GM23248 (cell line): ENCODE measurements around the gene PLA2G2F. TPM values are rescaled to one million over a fixed set of nuclear protein-coding genes. Genes with fewer than 3 reads are reported as not detected.
A peak's percentile ranks its signal among the peaks of the same experiment; 100 is the strongest.

Experiments
- DNase-seq: peaks from one replicate; pipeline ENCODE4 v3.0.0-alpha.2; 2015
- H2AFZ ChIP-seq: fragments of 200-600 bp; sonication (generic); 2 replicates; pipeline ENCODE4 v1.6.1; 2016; ENCODE audit warnings: antibody characterized with exemption
- H3F3A ChIP-seq: fragments of 200-600 bp; sonication (generic); 2 replicates; pipeline ENCODE4 v1.6.1; 2016; ENCODE audit warnings: mild to moderate bottlenecking, antibody characterized with exemption, mixed run types; ENCODE audit not compliant: insufficient read depth
- H3K27ac ChIP-seq: fragments of 200-600 bp; sonication (generic); 2 replicates; pipeline ENCODE4 v1.5.1; 2016; ENCODE audit warnings: mild to moderate bottlenecking
- H3K27me3 ChIP-seq: fragments of 200-600 bp; sonication (generic); replicated peaks from 2 replicates; pipeline ENCODE4 v1.6.1; 2016; ENCODE audit warnings: mild to moderate bottlenecking; ENCODE audit not compliant: insufficient read depth
- H3K36me3 ChIP-seq: fragments of 200-600 bp; sonication (generic); 2 replicates; pipeline ENCODE4 v1.6.1; 2016; ENCODE audit warnings: low read depth, mild to moderate bottlenecking
- H3K4me1 ChIP-seq: fragments of 200-600 bp; sonication (generic); 2 replicates; pipeline ENCODE4 v1.6.1; 2016; ENCODE audit warnings: mild to moderate bottlenecking; ENCODE audit not compliant: insufficient read depth
- H3K4me2 ChIP-seq: fragments of 200-600 bp; sonication (generic); one replicate; pipeline ENCODE4 v1.6.1; 2016; ENCODE audit warnings: mild to moderate bottlenecking; ENCODE audit not compliant: unreplicated experiment
- H3K4me3 ChIP-seq: fragments of 200-600 bp; sonication (generic); 2 replicates; pipeline ENCODE4 v1.5.1; 2016; ENCODE audit warnings: mild to moderate bottlenecking
- H3K79me2 ChIP-seq: fragments of 200-600 bp; sonication (generic); 2 replicates; pipeline ENCODE4 v1.6.1; 2016; ENCODE audit warnings: mild to moderate bottlenecking; ENCODE audit not compliant: insufficient read depth
- H3K9ac ChIP-seq: fragments of 200-600 bp; sonication (generic); 2 replicates; pipeline ENCODE4 v1.6.1; 2016; ENCODE audit warnings: mild to moderate bottlenecking
- H3K9me2 ChIP-seq: fragments of 200-600 bp; sonication (generic); 2 replicates; pipeline ENCODE4 v1.6.1; 2016; ENCODE audit warnings: mixed run types, mild to moderate bottlenecking, moderate library complexity; ENCODE audit not compliant: insufficient read depth
- H3K9me3 ChIP-seq: fragments of 200-600 bp; sonication (generic); one replicate; pipeline ENCODE4 v1.6.1; 2017; ENCODE audit warnings: low read depth
- H4K20me1 ChIP-seq: fragments of 200-600 bp; sonication (generic); 2 replicates; pipeline ENCODE4 v1.6.0; 2016; ENCODE audit not compliant: insufficient read depth
- EZH2 ChIP-seq: fragments of 200-600 bp; sonication (generic); IDR thresholded peaks from 2 replicates; pipeline ENCODE4 v1.6.1; 2018; ENCODE audit warnings: antibody characterized with exemption, mild to moderate bottlenecking; ENCODE audit not compliant: insufficient read depth, poor library complexity, severe bottlenecking
- EZH2phosphoT487 ChIP-seq: fragments of 200-600 bp; sonication (generic); IDR thresholded peaks from 2 replicates; pipeline ENCODE4 v1.6.1; 2018; ENCODE audit warnings: antibody characterized with exemption, moderate library complexity, mild to moderate bottlenecking, low read depth; ENCODE audit not compliant: insufficient read depth
- WGBS, 2 experiments: methylation state at CpG; one replicate each; pipeline ENCODE4 v1.1.6; 2015 to 2017; ENCODE audit warnings: low lambda C conversion rate in 2 of 2, low coverage in 1 of 2; ENCODE audit errors: missing lambda C conversion rate in 2 of 2; 5-methylcytosine and 5-hydroxymethylcytosine counted together
- in situ Hi-C: fragments of 300-500 bp; cut with MboI; formaldehyde crosslinking; loops from 2 replicates; pipeline ENCODE4 v1.15.0; 2020
- polyA plus RNA-seq: library from polyadenylated mRNA; unstranded; fragments of >200 nt; fragmentation: Nextera tagmentation; extraction: Ambion mirVana; gene quantifications from 2 replicates; pipeline ENCODE4 v1.2.1, GENCODE V29; 2016
- total RNA-seq: library from RNA; depleted of rRNA; stranded (reverse); fragments of >200 nt; shearing (Covaris generic); gene quantifications from 2 replicates; pipeline ENCODE4 v1.2.3, GENCODE V29; 2014

Gene PLA2G2F
- total and polyA plus RNA-seq, 2 experiments from 2014 or later: not detected

DNA sequence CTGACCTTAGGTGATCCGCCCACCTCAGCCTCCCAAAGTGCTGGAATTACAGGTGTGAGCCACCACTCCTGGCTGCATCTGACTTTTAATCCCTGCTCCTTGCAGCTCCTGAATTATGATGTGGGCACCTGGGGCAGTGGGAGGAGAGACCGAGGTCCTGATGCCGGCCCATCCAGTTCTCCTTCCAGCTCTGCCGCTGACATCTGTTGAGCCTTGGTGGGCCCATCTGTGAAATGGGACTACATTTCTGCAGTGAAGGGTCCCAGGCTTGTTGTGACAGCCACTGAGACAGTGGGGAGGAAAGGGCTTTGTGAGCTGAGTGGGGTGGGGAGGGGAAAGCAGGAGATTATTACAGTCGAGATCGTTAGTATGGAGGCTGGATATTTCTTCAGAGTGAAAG is 11.8 kb downstream of the PLA2G2F start:
- Histone ChIP-seq H3K9me3 (no peaks in the 10 kb centered on the region), H3K4me2 (no peak overlapping the region), H3F3A (no peaks in the 10 kb centered on the region), H3K9me2 (no peaks in the 10 kb centered on the region), H4K20me1 (no peaks in the 10 kb centered on the region), H3K27me3 (no peaks in the 10 kb centered on the region), H3K4me1 (peaks cover 10% of the 10 kb centered on the region), H3K27ac (no peak overlapping the region), H3K4me3 (no peak overlapping the region), H3K79me2 (no peaks in the 10 kb centered on the region), H3K9ac (no peak overlapping the region), H2AFZ (no peak overlapping the region), H3K36me3 (no peaks in the 10 kb centered on the region)
- in situ Hi-C loops: no loop called here
- WGBS, 2 experiments: 90 to 97% methylated on average over 6 of the region's 6 CpGs
- TF ChIP-seq EZH2phosphoT487 (no peak), EZH2 (no peak)
- DNase-seq: no peak

DNA sequence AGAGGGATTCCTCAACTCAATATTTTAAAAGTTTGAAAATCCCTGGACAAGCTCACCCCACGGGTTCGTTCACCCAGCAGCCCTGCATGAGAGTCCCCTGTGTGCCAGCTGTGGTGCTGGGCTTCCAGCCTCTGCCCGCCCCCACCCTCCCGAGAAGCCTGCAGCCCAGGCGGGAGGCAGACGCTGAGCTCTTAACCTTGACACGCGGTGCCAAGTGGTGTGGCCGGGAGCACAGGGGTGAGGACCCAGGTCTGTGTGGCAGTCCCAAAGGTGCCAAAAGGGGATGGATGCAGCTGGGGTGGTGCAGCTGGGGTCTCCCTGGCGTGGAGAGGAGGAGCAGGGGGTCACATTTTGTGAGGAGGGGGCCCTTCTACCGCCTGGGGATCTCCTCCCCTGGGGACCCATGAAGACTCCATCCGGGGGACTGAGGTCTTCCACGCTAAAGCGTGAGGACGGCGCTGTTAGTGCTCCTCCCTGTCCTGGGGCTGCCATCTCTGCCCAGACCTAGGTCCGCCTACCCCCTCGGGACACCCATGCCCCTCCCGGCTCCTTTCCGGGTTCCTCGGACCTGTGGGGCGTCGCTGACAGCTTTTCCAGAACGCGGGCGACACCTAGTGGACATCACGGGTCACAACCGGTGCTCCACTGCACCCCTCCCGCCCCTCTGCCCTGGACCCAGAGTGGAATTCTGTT is 12.9 kb downstream of the PLA2G2F start:
- WGBS, 2 experiments: 6 to 9% methylated on average over 22 to 29 of the region's 29 CpGs
- Histone ChIP-seq H3K9me2 (no peaks in the 10 kb centered on the region), H3F3A (no peaks in the 10 kb centered on the region), H3K4me1 (peaks cover 10% of the 10 kb centered on the region), H2AFZ (peak overlapping the region; percentile 89), H3K79me2 (no peaks in the 10 kb centered on the region), H3K27me3 (no peaks in the 10 kb centered on the region), H3K27ac (no peak overlapping the region), H3K4me3 (peak overlapping the region; percentile 65), H3K9me3 (no peaks in the 10 kb centered on the region), H3K9ac (peak overlapping the region; percentile 68), H4K20me1 (no peaks in the 10 kb centered on the region), H3K36me3 (no peaks in the 10 kb centered on the region), H3K4me2 (peak overlapping the region; percentile 59)
- DNase-seq: peak; percentile 90
- in situ Hi-C loops: no loop called here
- no peak for TF ChIP-seq EZH2phosphoT487
- no peak for TF ChIP-seq EZH2

DNA sequence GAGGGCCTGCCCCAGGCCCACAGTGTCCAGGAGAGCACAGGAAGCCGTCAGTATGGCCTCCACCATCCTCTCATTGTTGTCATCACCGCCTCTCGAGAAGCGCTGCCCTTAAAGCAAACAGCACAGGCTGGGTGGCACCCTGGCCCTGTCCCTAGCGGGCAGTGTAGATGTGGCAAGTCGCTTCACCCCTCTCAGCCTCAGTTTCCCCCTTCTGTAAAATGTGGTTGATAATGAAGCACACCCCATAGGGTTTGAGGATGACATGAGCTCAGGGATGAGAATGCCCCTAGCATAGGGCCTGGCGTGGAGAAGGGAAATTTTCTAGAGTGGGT is 13.4 kb downstream of the PLA2G2F start:
- Histone ChIP-seq H3K79me2 (no peaks in the 10 kb centered on the region), H3K4me2 (peak overlapping the region; percentile 34), H3K9ac (peak overlapping the region; percentile 68)

DNA sequence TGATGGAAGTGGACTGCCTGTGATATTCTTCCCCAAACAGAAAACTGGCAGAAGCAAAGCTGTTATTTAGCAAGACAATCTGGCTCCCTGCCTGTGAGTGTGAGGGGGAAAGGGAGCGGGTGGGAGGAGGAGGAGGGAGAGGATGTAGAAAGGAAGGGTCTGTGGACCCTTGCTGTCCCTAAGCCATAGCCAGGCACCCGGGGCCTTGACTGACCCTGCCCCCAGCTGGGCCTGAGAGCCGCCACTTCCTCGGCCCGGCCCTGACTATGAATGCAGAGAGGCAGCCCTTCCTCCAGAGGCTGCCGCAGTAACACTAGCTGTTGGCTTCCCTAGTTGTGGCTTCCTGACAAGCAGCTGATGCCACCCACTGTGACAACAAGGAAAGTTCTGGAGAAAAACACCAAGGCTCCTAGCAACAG is 13.9 kb downstream of the PLA2G2F start:
- peak overlapping the region; percentile 34 for H3K4me2 ChIP-seq
- no peaks in the 10 kb centered on the region for H3F3A ChIP-seq
- in situ Hi-C loops: no loop called here
- H3K4me3 ChIP-seq: no peak overlapping the region
- H3K4me1 ChIP-seq: peaks cover 10% of the 10 kb centered on the region
- H3K27me3 ChIP-seq: no peaks in the 10 kb centered on the region
- WGBS, 2 experiments: 14 to 23% methylated on average over 6 of the region's 6 CpGs
- H3K27ac ChIP-seq: peak overlapping the region; percentile 43; the same call in 1 of the 2 replicates
- no peaks in the 10 kb centered on the region for H3K36me3 ChIP-seq
- no peaks in the 10 kb centered on the region for H4K20me1 ChIP-seq
- H3K9me3 ChIP-seq: no peaks in the 10 kb centered on the region
- no peaks in the 10 kb centered on the region for H3K9me2 ChIP-seq
- no peaks in the 10 kb centered on the region for H3K79me2 ChIP-seq
- TF ChIP-seq EZH2 (no peak), EZH2phosphoT487 (no peak)
- peak overlapping the region; percentile 68 for H3K9ac ChIP-seq
- peak overlapping the region; percentile 89 for H2AFZ ChIP-seq
- peak; percentile 72 for DNase-seq

More for the DNA sequence above, 13.4 kb downstream of the PLA2G2F start:
- peak overlapping the region; percentile 89 for H2AFZ ChIP-seq
- no peaks in the 10 kb centered on the region for H3K27me3 ChIP-seq
- 36 to 37% methylated on average over 6 to 7 of the region's 7 CpGs for WGBS, 2 experiments
- no peaks in the 10 kb centered on the region for H3F3A ChIP-seq
- peak overlapping the region; percentile 43; the same call in 1 of the 2 replicates for H3K27ac ChIP-seq
- peaks cover 10% of the 10 kb centered on the region for H3K4me1 ChIP-seq
- TF ChIP-seq EZH2phosphoT487: no peak
- TF ChIP-seq EZH2: no peak
- in situ Hi-C loops: no loop called here
- no peaks in the 10 kb centered on the region for H3K36me3 ChIP-seq
- DNase-seq: no peak
- H3K9me2 ChIP-seq: no peaks in the 10 kb centered on the region
- H4K20me1 ChIP-seq: no peaks in the 10 kb centered on the region
- no peak overlapping the region for H3K4me3 ChIP-seq
- H3K9me3 ChIP-seq: no peaks in the 10 kb centered on the region
